CD8-positive, alpha-beta memory T cell (primary cell): Measurements from ENCODE around the gene B4GALNT4. TPM values are rescaled to one million over a fixed set of nuclear protein-coding genes. Genes with fewer than 3 reads are reported as not detected.

Source experiments
- polyA plus RNA-seq: library from polyadenylated mRNA; unstranded; fragments of 300-500 nt; fragmentation: Illumina TruSeq; gene quantifications from one replicate; pipeline ENCODE4 v1.2.3, GENCODE V29; 2021
- total RNA-seq, 2 experiments: library from RNA; stranded (reverse); gene quantifications; one replicate each; pipeline ENCODE4 v1.2.3, GENCODE V29; 2021

B4GALNT4 gene
- total and polyA plus RNA-seq, 3 experiments from 2014 or later: 0.31 to 0.81 (median 0.47) TPM

Other genes with a start within 250 kb of the B4GALNT4 start
- gene SCGB1C1, start 176.4 kb upstream of the B4GALNT4 start, total RNA-seq: not detected
- not detected for gene SCGB1C1, start 176.4 kb upstream of the B4GALNT4 start, polyA plus RNA-seq
- 10 to 100 TPM; 36.1 to 38.5 TPM for gene BET1L, start 162.1 kb upstream of the B4GALNT4 start, total RNA-seq
- 60.4 TPM for gene BET1L, start 162.1 kb upstream of the B4GALNT4 start, polyA plus RNA-seq
- gene RIC8A, start 161.8 kb upstream of the B4GALNT4 start, total RNA-seq: 100 to 1,000 TPM; 137 to 139 TPM
- 103 TPM for gene RIC8A, start 161.8 kb upstream of the B4GALNT4 start, polyA plus RNA-seq
- gene SIRT3, start 133.2 kb upstream of the B4GALNT4 start, total RNA-seq: 10 to 100 TPM; 13.6 to 14.8 TPM
- gene SIRT3, start 133.2 kb upstream of the B4GALNT4 start, polyA plus RNA-seq: 12.2 TPM
- 100 to 1,000 TPM; 235 to 237 TPM for gene PSMD13, start 132.5 kb upstream of the B4GALNT4 start, total RNA-seq
- 218 TPM for gene PSMD13, start 132.5 kb upstream of the B4GALNT4 start, polyA plus RNA-seq
- 1 to 10 TPM; 3.5 to 3.6 TPM for gene NLRP6, start 91.1 kb upstream of the B4GALNT4 start, total RNA-seq
- gene NLRP6, start 91.1 kb upstream of the B4GALNT4 start, polyA plus RNA-seq: 11.7 TPM
- 10 to 100 TPM; 81.0 to 81.2 TPM for gene PGGHG, start 80.4 kb upstream of the B4GALNT4 start, total RNA-seq
- 9.8 TPM for gene PGGHG, start 80.4 kb upstream of the B4GALNT4 start, polyA plus RNA-seq
- gene IFITM5, start 70.0 kb upstream of the B4GALNT4 start, total RNA-seq: not detected
- gene IFITM5, start 70.0 kb upstream of the B4GALNT4 start, polyA plus RNA-seq: not detected
- 100 to 1,000 TPM; 132 to 142 TPM for gene IFITM2, start 61.7 kb upstream of the B4GALNT4 start, total RNA-seq
- 3,074 TPM for gene IFITM2, start 61.7 kb upstream of the B4GALNT4 start, polyA plus RNA-seq
- gene IFITM1, start 55.5 kb upstream of the B4GALNT4 start, total RNA-seq: 10 to 100 TPM; 70.7 to 75.9 TPM
- 2,153 TPM for gene IFITM1, start 55.5 kb upstream of the B4GALNT4 start, polyA plus RNA-seq
- gene IFITM3, start 48.6 kb upstream of the B4GALNT4 start, total RNA-seq: 10 to 100 TPM; 20.6 to 21.0 TPM
- 12.0 TPM for gene IFITM3, start 48.6 kb upstream of the B4GALNT4 start, polyA plus RNA-seq
- not detected for gene PKP3, start 24.7 kb downstream of the B4GALNT4 start, total RNA-seq
- 1.1 TPM for gene PKP3, start 24.7 kb downstream of the B4GALNT4 start, polyA plus RNA-seq
- gene SIGIRR, start 45.5 kb downstream of the B4GALNT4 start, total RNA-seq: 10 to 100 TPM; 54.2 to 59.4 TPM
- 267 TPM for gene SIGIRR, start 45.5 kb downstream of the B4GALNT4 start, polyA plus RNA-seq
- 10 to 100 TPM; 25.3 to 26.4 TPM for gene ANO9, start 72.5 kb downstream of the B4GALNT4 start, total RNA-seq
- 12.2 TPM for gene ANO9, start 72.5 kb downstream of the B4GALNT4 start, polyA plus RNA-seq
- 10 to 100 TPM; 26.2 to 28.4 TPM for gene PTDSS2, start 80.8 kb downstream of the B4GALNT4 start, total RNA-seq
- gene PTDSS2, start 80.8 kb downstream of the B4GALNT4 start, polyA plus RNA-seq: 11.5 TPM
- gene RNH1, start 137.7 kb downstream of the B4GALNT4 start, total RNA-seq: 100 to 1,000 TPM; 118 to 125 TPM
- 183 TPM for gene RNH1, start 137.7 kb downstream of the B4GALNT4 start, polyA plus RNA-seq
- 10 to 100 TPM; 86.9 to 91.5 TPM for gene HRAS, start 166.1 kb downstream of the B4GALNT4 start, total RNA-seq
- 22.5 TPM for gene HRAS, start 166.1 kb downstream of the B4GALNT4 start, polyA plus RNA-seq
- 1 to 10 TPM; 1.8 to 2.1 TPM for gene LRRC56, start 168.0 kb downstream of the B4GALNT4 start, total RNA-seq
- gene LRRC56, start 168.0 kb downstream of the B4GALNT4 start, polyA plus RNA-seq: 0.81 TPM
- gene LMNTD2, start 191.2 kb downstream of the B4GALNT4 start, total RNA-seq: 1 to 10 TPM; 1.2 to 2.4 TPM
- 1.1 TPM for gene LMNTD2, start 191.2 kb downstream of the B4GALNT4 start, polyA plus RNA-seq
- 10 to 100 TPM; 20.4 to 20.7 TPM for gene RASSF7, start 191.5 kb downstream of the B4GALNT4 start, total RNA-seq
- gene RASSF7, start 191.5 kb downstream of the B4GALNT4 start, polyA plus RNA-seq: 39.7 TPM
- gene PHRF1, start 207.0 kb downstream of the B4GALNT4 start, total RNA-seq: 10 to 100 TPM; 47.3 to 49.8 TPM
- 17.7 TPM for gene PHRF1, start 207.0 kb downstream of the B4GALNT4 start, polyA plus RNA-seq
- gene IRF7, start 246.5 kb downstream of the B4GALNT4 start, total RNA-seq: 10 to 100 TPM; 16.4 to 18.0 TPM
- 38.6 TPM for gene IRF7, start 246.5 kb downstream of the B4GALNT4 start, polyA plus RNA-seq